ENCODE results near the gene CNN1. TPM values are rescaled to one million over a fixed set of nuclear protein-coding genes. Genes with fewer than 3 reads are reported as not detected.

The CNN1 gene
- total RNA-seq, 2 experiments from 2014 or later: 0.36 TPM; not detected in 1

DNA sequence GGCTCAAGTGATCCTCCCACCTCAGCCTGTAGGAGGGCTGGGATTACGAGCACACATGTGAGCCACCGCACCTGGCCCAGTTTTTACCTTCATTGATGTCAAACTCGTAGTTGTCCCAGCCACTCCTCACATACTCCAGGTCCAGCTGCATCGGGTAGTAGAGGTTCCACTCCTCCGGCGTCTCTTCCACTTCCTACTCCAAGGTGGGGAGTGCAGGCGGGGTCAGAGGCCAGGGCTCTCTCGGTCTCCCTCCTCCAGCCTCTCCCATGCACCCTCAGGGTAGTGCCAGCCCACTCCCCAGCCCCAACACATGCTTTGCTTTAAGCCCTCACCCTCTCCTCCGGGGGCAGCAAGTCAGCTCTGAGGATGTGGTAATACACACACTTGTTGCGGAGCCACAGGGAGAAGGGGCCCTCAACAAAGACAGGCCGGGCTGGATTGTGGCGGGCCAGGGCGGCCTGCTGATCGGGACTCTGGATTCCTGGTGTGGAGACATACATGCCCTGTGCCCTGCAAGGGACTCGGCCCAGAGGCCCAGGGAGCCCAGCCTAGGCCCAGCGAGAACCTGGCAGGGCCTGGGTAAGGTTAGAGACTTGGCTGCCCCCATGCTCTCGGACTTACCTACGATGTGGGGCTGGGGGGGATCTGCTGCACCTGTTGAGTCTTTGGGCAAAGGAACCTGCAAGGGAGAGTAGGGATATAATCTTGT, 31.1 kb upstream of the CNN1 start:
- Mint-ChIP-seq H3K36me3 (peaks cover 19% of the 10 kb centered on the region), H3K27ac (no peak overlapping the region), H3K9me3 (no peaks in the 10 kb centered on the region), H3K4me3 (peak overlapping the region; percentile 86), H3K4me1 (peaks cover 11% of the 10 kb centered on the region), H3K27me3 (peaks cover 3% of the 10 kb centered on the region)
- DNase-seq: no peak

DNA sequence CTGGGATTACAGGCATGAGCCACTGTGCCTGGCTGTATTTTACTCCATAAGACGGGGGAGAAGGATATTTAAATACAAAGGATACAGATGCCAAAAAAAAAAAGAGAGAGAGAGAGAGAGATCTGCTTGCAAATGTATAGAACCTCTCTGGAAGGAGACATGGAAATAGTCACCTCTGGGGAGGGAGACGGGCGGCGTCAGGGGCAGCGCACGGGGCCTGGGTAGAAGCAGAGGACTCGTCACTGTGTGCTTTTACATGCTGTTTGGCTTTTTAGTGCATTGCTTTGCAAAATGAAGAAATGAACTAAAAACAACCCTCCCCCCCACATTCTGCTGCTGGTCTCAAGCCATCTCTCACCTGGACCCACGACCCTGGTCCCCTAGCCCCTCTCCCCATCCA, 28.2 kb upstream of the CNN1 start:
- DNase-seq: no peak
- Mint-ChIP-seq H3K27ac (no peak overlapping the region), H3K36me3 (peaks cover 23% of the 10 kb centered on the region), H3K9me3 (no peaks in the 10 kb centered on the region), H3K4me3 (no peak overlapping the region), H3K4me1 (peaks cover 5% of the 10 kb centered on the region), H3K27me3 (peaks cover 3% of the 10 kb centered on the region)

DNA sequence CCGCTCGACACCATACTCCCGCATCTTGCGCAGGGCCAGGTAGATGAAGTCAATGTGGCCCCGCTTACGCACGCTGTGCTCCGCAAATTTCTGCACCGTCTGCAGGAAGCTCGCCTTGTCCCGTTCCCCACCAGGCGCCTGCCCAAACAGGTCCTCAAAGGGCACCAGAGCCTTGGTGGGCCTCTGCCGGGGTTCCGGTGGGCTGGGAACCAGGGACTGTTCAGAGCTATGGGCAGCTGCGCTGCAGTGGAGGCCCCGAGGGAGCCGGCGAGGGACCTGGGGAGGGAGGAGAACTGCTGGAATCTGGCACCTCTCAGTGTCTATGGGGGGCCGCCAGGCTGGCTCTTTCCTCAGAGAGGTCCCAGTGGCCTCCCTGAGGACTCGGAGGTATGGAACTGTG, 24.7 kb upstream of the CNN1 start:
- H3K9me3 Mint-ChIP-seq: no peaks in the 10 kb centered on the region
- H3K27me3 Mint-ChIP-seq: no peaks in the 10 kb centered on the region
- no peak for DNase-seq
- no peak overlapping the region for H3K27ac Mint-ChIP-seq
- H3K36me3 Mint-ChIP-seq: peaks cover 12% of the 10 kb centered on the region
- no peaks in the 10 kb centered on the region for H3K4me1 Mint-ChIP-seq
- no peak overlapping the region for H3K4me3 Mint-ChIP-seq

DNA sequence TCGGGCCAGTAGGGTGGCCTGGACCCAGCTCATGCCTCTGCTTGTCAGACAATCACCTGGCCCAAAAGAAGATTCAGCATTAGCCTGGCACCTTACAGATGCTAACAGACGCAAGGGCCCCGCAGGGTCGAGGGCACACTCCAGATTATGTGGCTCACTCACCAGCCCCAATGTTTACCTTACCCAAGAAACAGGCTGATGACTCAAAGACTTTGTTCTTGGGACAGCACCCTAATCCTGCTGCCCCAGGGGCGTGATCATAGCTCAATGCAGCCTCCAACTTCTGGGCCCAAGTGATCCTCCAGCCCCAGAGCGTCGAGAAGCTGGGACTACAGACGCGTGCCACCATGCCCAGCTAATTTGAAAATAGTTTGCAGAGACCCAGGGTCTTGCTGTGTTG, 19.5 kb upstream of the CNN1 start:
- Mint-ChIP-seq H3K27ac (no peak overlapping the region), H3K4me1 (no peaks in the 10 kb centered on the region), H3K4me3 (no peak overlapping the region), H3K27me3 (no peaks in the 10 kb centered on the region), H3K9me3 (no peaks in the 10 kb centered on the region), H3K36me3 (peaks cover 6% of the 10 kb centered on the region)
- DNase-seq: no peak

DNA sequence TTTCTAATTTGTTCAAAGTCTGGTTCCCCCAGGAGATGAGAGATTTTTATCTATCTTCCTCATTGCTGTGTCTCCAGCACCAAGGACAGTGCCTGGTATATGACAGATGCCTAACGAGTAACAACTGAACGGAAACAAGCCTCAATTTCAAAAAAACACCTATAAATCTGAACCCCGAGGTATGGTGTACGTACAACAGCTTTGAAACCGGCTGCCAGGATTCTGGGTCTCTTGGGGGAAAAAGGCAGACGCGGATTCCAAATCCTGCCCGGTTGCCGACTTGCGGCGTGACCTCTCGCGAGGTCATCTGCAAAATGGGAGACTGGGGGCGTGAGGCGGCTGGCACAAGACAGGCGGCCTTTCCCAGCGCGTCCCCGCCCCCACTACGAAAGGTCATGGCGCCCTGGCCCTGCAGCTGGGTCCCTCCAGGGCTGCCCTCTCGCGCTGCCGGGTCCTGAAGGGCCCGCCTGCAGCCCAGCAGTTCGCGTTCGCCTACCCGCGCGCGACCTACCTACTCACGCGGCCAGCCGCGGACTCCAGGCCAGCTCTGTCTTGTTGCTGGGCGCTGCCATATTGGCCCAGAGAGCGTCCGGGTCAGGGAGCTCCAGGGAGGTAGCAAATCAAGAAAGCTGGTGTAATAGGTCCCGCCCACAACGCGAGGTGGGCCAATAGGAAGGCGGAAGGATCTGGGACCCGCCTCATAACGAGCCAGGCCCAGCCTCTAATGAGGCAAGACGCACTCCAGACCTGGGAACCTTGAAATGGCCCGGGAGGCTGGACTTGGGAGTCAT, 9.9 kb upstream of the CNN1 start, which contains the start of gene ECSIT:
ECSIT (minus strand) TSS at position 584 of the 791 bp plus-strand sequence. CDS start 9,964 bp downstream, outside the sequence.
- no peaks in the 10 kb centered on the region for H3K36me3 Mint-ChIP-seq
- peaks cover 21% of the 10 kb centered on the region for H3K4me1 Mint-ChIP-seq
- H3K9me3 Mint-ChIP-seq: no peaks in the 10 kb centered on the region
- DNase-seq: peak; percentile 93
- H3K4me3 Mint-ChIP-seq: peak within 1 kb of the TSS; percentile 87
- H3K27ac Mint-ChIP-seq: peak within 1 kb of the TSS; percentile 85
- no peaks in the 10 kb centered on the region for H3K27me3 Mint-ChIP-seq

DNA sequence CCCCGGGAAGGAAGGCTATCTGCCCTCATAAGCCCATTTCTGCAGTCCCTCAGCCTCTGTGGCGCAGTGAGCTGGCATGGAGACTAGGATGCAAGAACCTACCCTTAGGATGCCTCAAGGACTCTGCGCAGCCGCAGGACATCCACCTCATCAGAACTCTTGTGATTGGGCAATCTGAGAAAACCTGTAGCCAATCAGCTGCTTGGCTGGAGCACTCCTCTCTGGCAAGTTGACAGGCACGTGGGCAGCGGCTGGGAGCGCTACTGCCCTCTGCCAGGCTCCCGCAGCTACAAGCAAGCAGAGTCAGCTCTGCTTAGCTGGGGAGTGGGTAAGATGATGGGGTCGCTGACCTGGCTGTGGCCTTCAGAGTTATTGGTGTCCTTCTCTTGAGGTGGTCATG, 8.2 kb upstream of the CNN1 start:
- H3K9me3 Mint-ChIP-seq: no peaks in the 10 kb centered on the region
- no peak overlapping the region for H3K27ac Mint-ChIP-seq
- peaks cover 21% of the 10 kb centered on the region for H3K4me1 Mint-ChIP-seq
- no peaks in the 10 kb centered on the region for H3K36me3 Mint-ChIP-seq
- no peaks in the 10 kb centered on the region for H3K27me3 Mint-ChIP-seq
- peak; percentile 63 for DNase-seq
- H3K4me3 Mint-ChIP-seq: no peak overlapping the region

DNA sequence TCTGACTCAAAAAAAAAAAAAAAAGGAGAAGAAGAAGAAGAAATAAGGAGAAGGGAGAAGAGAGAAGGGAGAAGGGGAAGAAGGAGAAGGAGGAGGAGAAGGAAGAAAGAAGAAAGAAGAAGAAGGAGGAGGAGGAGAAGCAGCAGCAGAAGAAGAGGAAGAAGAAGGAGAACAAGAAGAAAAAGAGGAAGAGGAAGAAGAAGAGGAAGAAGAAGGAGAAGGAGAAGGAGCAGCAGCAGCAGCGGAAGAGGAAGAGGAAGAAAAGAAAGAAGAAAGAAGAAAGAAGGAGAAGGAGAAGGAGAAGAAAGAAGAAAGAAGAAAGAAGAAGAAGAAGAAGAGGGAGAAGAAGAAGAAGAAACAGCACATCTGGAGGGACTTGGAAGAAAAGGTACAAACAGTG, 4.1 kb upstream of the CNN1 start:
- H3K4me3 Mint-ChIP-seq: no peak overlapping the region
- peaks cover 21% of the 10 kb centered on the region for H3K4me1 Mint-ChIP-seq
- no peaks in the 10 kb centered on the region for H3K36me3 Mint-ChIP-seq

DNA sequence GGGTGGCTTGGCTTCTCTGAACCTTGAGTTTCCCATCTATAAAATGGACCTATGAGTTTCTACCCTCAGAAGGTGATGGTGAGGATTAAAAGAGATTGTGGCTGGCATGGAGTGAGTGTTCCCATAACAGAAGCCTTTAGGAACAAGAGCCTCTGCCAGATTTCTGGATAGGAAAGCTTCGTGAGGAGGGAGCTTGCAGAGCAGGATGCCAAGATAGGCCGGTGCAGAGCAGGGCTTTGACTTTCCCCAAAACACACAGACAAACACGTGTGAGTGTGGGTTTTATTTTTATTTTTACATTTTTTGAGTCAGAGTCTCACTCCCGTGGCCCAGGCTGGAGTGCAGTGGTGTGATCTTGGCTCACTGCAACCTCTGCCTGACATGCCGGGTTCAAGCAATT, 3.7 kb upstream of the CNN1 start:
- no peak for DNase-seq
- no peak overlapping the region for H3K27ac Mint-ChIP-seq
- H3K9me3 Mint-ChIP-seq: no peaks in the 10 kb centered on the region
- no peak overlapping the region for H3K4me3 Mint-ChIP-seq
- H3K36me3 Mint-ChIP-seq: no peaks in the 10 kb centered on the region
- H3K27me3 Mint-ChIP-seq: peaks cover 16% of the 10 kb centered on the region
- peaks cover 21% of the 10 kb centered on the region for H3K4me1 Mint-ChIP-seq

More for the DNA sequence above, 4.1 kb upstream of the CNN1 start:
- Mint-ChIP-seq H3K9me3 (no peaks in the 10 kb centered on the region), H3K27me3 (peaks cover 16% of the 10 kb centered on the region), H3K27ac (no peak overlapping the region)
- no peak for DNase-seq

DNA sequence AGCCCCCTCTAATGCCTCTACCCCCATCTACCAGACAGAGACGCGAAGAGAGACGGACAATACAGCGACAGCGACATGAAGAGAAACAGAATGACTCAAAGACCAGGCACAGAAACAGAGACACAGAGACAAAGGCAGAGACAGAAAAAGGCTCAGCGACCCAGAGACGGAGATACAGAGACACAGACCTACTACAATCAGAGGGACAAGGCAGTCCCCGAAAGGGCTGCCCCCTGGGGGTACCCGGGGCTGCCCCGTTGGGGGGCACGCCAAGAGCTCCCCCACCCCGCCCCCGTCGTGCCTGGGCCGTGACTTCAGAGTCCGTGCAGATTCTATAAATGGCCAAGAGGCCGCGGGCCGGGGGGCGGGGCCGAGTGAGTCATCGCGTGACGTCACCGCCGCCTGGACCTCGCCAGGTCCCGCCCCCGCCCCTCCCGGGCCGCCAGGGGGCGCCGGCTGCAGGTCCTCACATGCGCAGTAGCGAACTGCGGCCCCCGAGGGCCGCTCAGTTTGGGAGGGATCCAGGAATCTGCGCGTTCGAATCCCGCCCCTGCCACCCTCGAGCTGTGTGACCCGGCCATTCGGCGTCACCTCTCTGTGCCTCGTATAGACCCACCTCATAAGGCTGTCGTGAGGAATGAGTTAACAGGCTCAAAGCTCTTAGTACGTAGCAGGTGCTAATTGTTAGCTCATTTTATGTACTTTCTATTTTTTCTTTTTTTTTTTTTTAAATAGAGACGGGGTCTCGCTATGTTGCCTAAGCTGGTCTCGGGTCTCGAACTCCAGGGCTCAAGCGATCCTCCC, 2.7 kb upstream of the CNN1 start:
- Mint-ChIP-seq H3K9me3 (no peaks in the 10 kb centered on the region), H3K4me3 (peak overlapping the region; percentile 49), H3K27me3 (peaks cover 27% of the 10 kb centered on the region), H3K4me1 (peaks cover 18% of the 10 kb centered on the region), H3K36me3 (no peaks in the 10 kb centered on the region), H3K27ac (no peak overlapping the region)
- peak; percentile 90 for DNase-seq

DNA sequence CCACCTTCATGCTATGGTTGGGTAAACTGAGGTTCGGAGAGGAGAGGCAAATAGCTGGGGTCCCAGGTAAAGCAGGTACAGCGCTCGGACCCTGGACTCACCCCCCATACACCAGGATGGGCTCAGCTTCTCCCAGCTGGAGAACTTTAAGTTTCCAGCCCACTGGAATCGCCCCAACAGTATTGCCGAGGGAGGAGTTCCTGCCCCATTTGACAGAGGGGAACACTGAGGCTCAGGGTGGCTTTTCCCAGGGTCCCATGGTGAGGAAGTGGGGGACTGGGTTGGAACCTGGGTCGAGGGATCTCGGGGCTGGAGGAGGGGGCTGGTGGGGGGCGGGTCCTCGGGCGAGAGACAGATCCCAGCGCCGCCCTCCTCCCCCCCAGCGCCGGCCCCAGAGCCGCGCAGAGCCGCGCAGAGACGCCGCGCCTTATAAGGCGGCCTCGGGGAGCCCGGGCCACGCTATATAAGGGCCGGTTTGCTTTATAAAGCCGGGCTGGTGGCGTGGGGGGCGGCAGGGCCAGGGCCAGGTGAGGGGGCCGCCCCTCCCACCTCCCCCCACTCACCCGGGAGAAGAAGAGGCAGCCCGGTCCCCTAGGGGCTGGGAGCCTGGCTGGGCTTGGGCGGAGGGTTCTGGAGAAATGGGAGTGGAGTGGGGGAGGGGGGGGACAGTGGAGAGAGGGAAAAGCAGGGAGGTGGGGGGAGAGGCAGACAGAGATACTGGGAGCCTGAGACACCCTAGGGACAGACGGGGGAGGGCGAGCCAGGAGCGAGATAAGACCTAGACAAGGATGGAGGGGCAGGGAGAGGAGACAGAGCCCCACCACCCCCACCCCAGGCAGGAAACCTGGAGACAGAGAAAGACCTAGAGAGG, 1.1 kb downstream of the CNN1 start:
- H3K9me3 Mint-ChIP-seq: no peaks in the 10 kb centered on the region
- no peak overlapping the region for H3K4me3 Mint-ChIP-seq
- peaks cover 44% of the 10 kb centered on the region for H3K27me3 Mint-ChIP-seq
- H3K27ac Mint-ChIP-seq: no peak overlapping the region
- peaks cover 8% of the 10 kb centered on the region for H3K4me1 Mint-ChIP-seq
- H3K36me3 Mint-ChIP-seq: no peaks in the 10 kb centered on the region
- DNase-seq: no peak

DNA sequence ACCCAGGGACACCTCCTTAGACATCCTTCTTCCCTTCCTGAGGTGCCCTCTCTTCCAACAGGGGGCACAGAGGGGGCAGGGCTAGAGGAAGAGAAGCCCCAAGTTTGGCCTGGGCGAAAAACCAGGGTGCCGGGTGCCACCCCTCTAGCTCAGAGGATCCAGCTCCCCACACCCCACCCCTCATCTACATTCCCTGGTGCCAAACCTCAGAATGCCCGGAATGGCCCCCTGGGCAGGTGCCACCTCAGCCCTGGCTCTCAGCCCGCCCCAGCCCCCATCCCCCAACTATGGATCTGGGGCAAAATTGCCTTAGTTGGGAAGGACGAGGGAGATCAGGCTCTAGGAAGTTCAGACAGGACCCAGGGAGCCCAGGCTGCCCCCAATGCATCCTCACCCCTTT, 2.0 kb downstream of the CNN1 start:
- peaks cover 44% of the 10 kb centered on the region for H3K27me3 Mint-ChIP-seq
- no peak overlapping the region for H3K27ac Mint-ChIP-seq
- no peaks in the 10 kb centered on the region for H3K36me3 Mint-ChIP-seq
- H3K4me1 Mint-ChIP-seq: peaks cover 6% of the 10 kb centered on the region
- no peak overlapping the region for H3K4me3 Mint-ChIP-seq
- H3K9me3 Mint-ChIP-seq: no peaks in the 10 kb centered on the region
- no peak for DNase-seq

DNA sequence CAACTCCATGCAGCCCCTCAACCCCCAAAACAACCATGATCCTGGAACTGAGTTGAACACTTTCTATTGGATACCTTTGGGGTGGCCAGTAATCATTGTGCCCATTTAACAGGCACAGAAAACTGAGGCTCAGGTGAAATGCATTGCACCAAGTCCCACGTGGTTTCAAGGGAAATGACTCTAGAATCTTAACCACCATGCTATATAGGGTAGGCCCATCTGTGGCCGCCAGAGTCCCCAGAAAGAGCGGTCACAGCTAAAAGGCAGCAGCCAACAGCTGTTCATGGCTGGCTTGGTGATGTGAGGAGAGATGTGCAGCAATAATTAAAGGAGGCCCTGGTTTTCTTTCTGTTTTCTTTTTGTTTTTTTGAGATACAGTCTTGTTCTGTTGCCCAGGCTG, 2.6 kb downstream of the CNN1 start:
- Mint-ChIP-seq H3K36me3 (no peaks in the 10 kb centered on the region), H3K9me3 (no peaks in the 10 kb centered on the region), H3K4me1 (peaks cover 5% of the 10 kb centered on the region), H3K27ac (no peak overlapping the region), H3K4me3 (no peak overlapping the region), H3K27me3 (peaks cover 44% of the 10 kb centered on the region)
- no peak for DNase-seq

DNA sequence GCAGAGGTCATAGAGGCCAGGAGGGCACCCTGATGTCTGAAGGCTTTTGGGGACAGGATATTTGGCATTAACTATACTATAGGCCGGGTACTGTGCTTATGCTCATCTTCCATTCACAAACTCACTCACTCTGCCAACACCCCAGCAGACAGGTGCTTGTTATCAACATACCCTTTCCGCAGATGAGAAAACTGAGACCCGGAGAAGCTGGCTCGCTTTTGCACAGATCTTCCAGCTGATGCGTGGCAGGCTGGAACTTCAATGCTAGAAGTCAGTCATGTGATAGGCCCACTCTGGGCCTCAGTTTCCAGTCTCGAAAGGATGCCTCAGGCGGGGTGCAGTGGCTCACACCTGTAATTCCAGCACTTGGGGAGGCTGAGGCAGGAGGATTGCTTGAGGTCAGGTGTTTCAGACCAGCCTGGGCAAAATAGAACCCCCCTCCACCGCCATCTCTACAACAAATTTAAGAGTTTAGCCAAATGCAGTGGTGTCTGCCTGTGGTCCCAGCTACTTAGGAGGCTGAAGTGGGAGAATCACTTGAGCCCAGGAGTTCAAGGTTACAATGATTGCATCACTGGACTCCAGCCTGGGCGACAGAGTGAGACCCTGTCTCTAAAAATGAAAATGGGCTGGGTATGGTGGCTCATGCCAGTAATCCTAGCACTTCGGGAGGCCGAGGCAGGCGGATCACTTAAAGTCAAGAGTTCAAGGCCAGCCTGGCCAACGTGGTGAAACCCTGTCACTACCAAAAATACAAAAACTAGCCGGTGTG, 9.5 kb downstream of the CNN1 start:
- Mint-ChIP-seq H3K27ac (no peak overlapping the region), H3K36me3 (no peaks in the 10 kb centered on the region), H3K27me3 (peaks cover 6% of the 10 kb centered on the region), H3K4me3 (no peak overlapping the region), H3K9me3 (no peaks in the 10 kb centered on the region), H3K4me1 (no peaks in the 10 kb centered on the region)
- DNase-seq: no peak
